ENCODE results near the gene RPUSD1.
"Not testable (repeated sequence)": the region's sequence is repeated elsewhere in the genome, so short reads cannot be mapped to it uniquely, and the experiment has no call there.

Gene RPUSD1, protein sequence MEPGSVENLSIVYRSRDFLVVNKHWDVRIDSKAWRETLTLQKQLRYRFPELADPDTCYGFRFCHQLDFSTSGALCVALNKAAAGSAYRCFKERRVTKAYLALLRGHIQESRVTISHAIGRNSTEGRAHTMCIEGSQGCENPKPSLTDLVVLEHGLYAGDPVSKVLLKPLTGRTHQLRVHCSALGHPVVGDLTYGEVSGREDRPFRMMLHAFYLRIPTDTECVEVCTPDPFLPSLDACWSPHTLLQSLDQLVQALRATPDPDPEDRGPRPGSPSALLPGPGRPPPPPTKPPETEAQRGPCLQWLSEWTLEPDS

DNA sequence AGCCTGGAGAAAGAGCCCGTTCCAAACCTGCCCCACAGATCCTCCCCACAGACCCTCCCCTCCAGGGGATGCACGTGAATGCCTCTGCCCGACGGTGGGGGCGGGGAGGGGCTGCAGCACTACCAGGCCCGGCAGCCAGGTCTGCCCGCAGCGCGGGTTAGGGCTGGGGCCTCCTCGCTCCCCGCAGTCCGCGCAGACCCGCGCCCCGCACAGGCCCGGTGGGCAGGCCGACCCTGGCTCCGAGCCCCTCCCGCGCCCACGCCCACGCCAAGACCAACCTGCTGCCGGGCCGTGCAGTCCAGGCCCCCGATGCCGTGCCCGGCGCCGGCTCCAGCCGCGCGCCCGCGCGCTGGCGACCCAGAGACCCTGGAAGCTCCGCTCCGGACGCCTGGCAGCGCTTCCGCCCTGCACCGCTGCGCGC, at the start of gene RPUSD1:
Gene RPUSD1 (minus strand): TSS at position 404 of the 421 bp plus-strand sequence. CDS start 644 bp downstream, outside the sequence.
- DNase-seq = no peak

DNA sequence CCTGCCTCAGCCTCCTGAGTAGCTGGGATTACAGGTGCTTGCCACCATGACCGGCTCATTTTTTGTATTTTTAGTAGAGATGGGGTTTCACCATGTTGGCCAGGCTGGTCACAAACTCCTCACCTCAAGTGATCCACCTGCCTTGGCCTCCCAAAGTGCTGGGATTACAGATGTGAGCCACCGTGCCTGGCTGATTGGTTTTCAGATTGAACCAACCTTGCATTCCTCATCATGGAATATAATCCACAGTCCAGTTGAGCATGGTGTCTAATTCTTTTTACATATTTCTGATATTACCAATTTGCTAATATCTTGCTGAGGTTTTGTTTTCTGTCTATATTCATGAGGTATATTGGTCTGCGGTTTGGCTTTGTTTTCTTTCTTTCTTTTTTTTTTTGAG, 48.6 kb upstream of the RPUSD1 start:
- DNase-seq = not testable (repeated sequence)

DNA sequence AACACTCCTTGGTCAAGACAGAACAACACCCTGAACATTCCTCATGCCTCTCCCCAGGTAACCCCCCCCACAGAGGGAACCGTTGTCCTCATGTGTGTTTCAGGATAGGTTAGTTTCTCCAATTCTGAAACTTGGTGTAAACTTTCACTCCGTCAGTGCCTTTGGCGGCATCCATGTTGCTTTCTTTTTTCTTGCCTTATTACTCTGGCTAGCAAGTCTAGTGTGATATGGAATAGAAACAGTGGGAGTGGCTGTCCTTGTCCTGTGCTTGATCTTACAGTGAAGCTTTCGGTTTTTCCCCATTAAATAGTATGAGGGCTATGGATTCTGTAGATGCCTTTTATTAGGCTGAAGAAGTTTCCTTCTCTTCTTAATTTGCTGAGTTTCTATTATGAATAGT, 48.0 kb upstream of the RPUSD1 start:
- no peak for DNase-seq

DNA sequence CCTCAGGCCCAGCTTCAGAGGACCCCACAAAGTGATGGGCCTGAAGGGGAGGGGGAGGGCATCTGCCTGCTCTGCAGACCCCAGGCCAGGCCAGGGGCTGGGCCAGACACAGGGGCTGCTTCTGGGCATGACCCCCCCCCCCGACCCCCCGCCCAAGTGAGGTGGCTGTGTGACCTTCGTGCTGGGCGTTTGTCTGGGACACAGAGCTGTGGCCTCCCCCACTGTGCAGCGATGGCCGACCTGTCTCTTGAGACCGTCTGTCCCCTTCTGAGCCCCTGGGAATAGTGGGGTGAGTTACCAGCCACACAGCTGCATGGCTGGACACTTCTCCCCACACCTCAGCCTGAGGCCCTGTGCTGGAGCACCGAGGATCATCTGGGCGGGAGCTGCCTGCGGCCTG, 47.2 kb upstream of the RPUSD1 start:
- DNase-seq = no peak

DNA sequence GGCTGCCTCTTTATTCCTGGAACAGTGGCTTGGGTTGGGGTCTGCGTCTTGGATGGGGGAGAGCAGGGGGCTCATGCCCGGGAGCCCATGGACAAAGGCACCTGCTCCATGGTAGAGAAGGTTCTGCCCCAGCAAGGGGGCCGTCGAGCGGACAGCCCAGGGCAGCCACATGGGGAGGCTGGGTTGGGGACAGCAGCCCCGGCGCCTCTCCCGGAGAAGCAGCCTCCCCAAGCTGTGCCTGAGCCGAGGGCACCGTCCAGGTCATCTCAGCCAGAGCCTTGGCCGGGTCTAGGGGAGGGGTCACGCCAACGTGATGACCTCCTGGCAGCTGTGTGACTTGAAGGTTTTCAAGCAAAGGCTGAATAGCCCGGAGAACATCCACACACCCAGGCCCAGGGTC, 45.2 kb upstream of the RPUSD1 start:
- DNase-seq = no peak

DNA sequence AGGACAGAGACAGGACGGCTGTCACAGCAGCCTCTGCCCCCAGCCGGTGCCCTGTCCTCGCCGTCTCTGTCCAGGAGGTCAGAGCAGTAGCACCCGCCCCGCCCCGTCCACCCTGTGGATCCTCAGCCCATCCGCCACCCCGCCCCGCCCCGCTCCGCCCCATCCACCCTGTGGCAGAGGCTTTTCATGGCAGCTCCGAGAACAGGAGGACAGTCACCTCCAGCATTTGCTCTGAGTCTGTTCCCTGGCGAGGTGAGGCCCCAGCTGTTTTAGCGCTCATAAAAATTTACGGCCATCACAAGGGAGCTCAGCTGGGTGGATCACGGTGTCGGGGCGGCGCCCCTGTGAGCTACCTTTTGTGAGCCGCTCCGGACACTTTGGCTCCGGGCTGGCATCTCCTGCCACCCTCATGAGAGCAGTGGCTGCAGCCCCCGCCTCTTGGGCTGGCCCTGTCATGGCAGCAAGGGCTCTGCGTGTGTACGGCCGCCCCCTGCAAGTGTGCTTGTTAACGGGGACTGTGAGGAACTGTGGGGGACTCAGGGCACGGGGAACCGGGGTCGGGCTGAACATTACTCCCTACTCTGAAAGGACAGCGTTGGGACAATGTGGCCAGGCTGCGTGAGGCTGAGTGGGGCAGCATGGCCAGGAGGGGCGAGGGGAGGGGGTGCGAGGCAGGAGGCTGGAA, 44.6 kb upstream of the RPUSD1 start:
- DNase-seq = no peak

DNA sequence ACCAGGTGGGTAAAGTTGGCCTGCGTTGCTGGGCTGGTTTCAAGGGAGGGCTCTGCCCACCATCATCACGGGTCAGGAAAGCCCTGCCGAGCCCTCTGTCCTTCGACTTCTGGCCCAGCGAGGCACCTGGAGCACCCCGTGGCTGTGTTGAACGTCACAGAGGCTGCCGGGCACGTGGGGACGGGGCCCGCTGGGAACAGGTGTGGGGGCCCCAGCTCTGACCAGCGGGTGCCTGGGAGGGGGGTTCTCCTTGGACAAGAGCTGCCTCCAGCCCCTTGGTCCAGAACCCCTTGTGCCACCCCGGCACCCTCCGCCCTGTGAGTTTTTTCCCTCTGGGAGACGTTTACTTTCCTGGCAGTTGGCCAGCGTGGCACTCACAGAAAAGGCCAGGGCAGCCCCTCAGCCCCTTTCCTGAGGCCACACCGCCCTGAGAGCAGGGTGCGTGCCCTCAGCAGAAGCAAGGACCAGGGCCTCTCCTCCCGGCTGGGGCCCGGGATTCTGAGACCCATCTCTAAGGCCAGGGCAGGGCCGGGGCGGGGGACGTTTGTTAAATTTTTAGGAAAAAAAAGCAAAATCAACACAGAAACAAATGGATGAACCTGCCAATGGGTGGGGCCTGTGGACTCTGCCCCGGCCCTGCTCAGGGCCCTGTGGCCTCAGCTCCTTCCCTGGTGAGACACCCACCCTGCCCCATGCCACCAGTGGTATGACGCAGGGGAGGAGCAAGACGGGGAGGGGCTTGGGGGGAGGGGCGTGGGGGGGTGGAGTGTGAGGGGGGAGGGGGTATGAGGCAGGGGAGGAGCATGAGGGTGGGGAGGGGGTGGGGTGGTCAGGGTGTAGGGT, 43.6 kb upstream of the RPUSD1 start:
- DNase-seq = no peak

DNA sequence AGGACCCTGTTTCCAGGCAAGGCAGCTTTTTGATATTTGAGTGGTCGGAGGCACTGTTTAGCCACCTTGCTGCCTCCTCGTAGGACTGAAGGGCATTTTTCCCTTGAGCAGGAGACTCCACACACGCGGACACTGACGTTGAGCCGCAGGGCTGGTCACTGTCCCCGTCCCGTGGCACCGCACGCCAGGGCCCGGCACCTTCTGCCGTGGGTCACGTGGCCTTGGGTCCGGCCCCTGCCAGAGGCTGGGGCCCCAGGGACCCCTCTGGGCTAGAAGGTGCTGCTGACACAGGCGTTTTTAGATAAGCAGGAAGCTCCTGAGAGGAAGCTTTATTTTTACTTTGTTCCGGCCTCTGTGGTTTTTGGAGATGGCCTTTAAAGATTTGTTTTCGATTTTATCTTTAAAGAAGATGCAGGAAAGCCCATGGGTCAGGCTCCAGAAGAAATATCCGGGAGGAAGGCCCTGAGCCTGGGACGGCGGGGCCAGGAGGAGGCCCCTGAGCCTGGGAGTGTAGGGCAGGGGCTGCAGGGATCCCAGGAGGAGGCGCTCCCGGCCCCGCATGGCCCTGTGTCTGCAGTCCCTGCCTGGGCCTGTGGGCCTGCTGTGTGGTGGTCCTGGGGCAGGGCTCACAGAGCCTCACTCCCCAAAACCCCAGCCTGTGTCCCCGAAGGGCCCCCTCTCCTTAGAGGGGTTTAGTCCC, 42.8 kb upstream of the RPUSD1 start:
- no peak for DNase-seq

DNA sequence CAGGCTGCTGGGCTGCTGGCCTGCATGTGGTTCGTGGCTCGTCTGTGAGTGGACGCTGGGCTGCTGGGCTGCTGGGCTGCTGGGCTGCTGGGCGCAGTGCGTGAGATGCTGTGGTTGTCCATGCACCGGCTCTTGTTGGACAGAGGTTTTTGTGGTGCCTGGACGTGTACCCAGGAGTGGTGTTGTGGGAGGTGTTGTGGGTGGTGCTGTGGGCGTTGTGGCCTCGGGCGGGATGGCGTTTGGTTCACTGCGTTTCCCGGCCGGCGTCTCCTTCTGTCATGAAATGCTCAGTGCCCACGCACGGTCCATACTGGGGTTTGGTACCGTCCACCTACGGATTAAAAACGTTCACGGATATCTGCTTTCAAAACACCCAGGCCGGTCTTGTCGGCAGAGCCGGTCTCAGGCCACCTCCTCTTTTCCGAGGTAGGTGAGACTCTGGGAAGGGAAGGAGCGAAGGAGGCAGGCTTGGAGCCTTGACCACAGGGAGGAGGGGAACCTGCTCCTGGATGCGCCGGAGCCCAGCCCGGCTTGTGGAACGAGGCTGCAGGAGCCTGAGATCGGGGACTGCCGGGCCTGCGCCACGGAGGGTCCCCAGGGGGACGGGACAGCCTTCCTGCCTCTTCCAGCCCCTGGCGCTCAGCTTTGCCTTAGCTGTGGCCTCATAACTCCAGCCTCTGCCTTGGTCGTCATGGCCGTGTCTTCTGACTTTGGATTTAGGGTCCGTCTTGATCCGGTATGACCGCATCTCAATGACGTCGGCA, 42.1 kb upstream of the RPUSD1 start:
- no peak for DNase-seq

DNA sequence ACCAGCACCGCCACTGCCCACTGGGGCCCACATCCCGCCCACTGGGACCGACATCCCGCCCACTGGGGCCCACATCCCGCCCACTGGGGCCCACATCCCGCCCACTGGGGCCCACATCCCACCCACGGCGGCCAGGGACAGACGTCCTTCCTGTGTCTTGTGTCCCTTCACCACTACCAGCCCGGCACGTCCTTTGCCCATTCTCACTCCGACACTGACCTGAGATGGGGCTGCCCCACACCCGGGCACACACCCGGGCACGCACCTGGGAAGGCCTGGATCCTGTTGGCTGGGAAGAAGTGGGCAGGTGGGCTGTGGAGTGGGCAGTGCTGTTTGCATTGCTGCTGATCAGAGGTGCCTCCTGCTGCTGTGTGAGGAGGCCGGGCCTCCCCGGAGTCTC, 40.7 kb upstream of the RPUSD1 start:
- no peak for DNase-seq

DNA sequence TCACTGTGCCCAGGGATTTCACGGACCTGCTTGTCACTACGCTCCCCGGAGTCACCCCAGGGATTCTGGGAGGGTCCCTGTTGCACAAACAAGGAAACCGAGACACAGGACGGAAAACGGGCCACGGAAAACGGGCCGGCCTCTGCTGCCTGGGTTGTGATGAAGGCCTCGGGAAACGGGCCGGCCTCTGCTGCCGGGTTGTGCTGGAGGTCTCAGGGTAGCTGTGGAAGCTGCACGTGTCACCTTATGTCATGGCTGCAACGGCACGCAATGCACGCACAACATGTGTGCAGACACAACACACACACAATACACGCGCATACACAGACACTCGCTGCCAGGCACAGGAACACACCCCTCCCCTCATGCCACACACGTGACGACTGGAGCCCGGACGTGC, 39.3 kb upstream of the RPUSD1 start:
- no peak for DNase-seq

DNA sequence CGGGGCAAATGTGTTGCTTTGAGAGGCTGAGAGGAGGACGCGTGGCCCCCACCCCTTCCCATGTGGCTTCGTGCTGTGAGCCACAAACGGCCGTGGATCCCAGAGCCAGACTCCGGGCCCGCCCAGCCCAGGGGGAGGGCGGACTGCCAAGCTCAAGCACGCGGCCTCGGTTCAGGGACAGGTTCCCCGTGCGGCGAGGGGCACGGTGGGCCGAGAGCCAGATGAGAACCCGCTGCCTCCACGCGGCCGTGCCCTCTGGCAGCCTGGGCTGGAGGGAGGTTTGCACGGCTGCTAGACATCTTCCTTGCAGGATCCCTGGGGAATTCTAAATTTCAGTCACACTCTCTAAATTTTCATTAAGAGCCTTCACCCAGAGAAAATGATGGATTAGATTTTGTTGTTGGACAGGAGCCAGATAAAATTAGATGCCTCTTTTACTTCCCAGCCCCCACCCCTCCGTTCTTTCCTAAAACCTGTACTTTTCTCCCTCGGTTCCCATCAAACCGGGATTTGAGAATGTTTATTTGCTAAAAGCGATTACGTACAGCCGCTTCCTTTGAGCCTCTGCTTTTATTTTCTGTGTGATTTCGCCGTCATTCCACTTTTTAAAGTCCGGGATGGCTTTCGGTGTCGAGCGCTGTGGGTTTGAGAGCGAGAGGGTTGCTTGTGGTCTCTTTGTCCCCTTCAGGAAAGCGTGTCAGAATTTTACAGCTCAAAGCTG, 37.3 kb upstream of the RPUSD1 start:
- no peak for DNase-seq

DNA sequence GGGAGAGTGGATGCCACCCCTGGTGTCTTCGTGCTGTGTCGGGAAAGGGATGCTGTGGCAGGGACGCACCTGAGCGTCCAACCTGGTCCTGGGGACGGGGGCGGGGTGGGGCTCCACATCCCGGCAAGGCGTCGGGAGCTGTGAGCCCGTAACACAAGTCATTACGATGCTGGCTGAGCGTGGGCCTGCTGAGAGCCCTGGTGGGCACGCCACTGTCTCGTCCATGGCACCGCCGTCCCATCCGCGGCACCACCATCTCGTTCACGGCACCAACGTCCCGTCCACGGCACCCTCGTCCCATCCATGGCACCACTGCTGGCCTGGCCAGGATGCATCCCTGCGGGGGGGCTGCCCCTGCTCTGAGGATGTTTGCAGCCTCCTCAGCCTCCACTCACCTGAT, 36.4 kb upstream of the RPUSD1 start:
- DNase-seq = no peak

DNA sequence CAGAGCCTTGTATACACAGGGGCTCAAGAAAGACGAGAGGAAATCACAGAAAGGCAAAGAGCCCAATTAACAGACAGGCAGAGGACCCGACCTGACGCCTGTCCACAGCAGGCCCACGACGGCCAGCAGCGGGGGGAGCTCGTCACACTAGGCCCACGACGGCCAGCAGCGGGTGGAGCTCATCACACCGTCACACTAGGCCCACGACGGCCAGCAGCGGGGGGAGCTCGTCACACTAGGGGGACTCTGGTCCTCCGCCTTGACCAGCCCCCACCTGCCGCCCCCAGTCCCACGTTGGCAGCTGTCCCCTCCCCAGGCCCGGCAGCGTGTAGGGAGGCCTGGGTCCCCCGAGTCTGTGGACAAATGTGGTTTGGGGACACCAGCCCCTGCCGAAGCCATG, 36.0 kb upstream of the RPUSD1 start:
- DNase-seq = no peak

DNA sequence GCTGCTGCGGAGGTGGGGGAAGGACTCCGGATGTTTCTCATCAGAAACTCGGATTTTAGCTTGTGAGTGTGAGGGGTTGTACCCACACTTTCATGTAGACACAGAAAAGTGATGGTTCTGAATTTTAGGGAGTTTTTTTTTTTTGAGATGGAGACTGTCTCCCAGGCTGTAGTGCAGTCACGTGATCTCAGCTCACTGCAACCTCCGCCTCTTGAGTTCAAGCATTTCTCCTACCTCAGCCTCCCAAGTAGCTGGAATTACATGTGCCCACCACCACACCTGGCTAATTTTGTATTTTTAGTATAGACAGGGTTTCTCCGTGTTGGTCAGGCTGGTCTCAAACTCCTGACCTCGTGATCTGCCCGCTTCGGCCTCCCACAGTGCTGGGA, 34.7 kb upstream of the RPUSD1 start:
- no peak for DNase-seq

DNA sequence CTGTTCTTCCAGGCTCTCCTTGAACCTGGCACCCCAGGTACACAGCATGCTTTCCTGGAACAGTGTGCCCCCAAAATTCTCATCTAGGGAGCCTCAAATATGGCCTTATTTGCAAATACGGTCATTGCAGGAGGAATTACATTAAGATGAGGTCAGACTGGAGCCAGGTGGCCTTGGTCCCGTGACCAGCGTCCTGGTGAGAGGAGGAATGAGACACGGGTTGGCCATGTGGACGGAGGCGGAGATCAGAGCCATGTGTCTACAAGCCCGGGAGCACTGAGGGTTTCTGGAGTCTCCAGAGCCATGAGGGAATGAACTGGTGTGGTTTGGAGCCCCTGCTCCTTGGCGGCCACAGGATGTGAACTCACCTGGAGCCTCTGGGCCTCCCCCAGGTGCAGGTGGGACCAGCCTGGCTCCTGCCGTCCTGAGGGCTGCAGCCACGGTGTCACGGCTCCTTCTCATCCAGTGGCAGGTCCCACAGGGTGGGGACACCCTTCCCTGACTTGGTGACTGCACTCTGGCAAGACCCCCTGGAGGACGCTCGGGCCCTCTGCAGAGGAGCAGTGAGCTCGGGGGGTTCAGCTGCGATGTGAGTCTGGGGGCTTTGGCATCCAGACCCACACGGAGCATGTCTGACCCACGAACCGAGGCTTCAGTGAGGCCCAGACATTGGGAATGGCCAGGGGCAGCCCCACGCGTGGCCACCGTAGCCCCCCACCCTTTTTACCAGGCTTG, 34.2 kb upstream of the RPUSD1 start:
- DNase-seq = no peak

DNA sequence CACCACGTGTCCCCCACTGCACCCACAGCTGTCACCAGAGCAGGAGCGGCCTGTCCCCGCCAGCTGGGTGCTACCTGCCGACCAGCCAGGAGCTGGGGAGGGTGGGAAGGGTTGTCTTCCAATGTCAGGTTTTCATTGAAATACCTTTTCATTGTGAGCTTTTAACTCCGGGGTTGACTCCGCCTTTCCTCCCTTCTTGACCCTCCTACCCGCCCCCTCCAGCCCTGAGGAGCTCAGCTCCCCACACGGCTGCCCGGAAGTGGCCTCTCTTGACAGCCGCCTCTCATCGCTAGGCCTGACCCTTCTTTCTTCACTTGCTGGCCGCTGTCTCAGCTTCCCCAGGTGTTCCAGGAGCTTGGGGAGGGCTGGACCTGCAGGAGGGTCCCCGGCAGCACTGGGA, 33.6 kb upstream of the RPUSD1 start:
- DNase-seq = no peak

DNA sequence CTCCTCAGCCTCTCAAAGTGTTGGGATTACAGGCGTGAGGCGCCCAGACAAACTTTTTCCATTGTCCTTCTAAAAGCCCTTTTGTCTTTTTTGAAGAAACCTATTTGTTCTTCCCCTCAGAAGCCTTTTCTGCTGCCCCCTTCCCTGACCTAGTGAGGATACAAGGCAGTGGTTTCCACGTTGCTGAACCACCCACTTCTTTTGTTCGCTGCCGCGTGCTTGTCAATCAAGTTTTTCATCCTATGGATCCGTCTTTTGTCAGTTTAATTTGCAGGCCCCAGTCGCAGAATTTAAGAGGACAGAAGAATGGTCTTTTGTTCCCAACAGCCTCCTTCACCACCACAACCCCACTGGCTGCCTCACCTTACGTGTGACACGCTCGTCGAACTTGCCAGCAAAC, 32.6 kb upstream of the RPUSD1 start:
- DNase-seq = no peak

DNA sequence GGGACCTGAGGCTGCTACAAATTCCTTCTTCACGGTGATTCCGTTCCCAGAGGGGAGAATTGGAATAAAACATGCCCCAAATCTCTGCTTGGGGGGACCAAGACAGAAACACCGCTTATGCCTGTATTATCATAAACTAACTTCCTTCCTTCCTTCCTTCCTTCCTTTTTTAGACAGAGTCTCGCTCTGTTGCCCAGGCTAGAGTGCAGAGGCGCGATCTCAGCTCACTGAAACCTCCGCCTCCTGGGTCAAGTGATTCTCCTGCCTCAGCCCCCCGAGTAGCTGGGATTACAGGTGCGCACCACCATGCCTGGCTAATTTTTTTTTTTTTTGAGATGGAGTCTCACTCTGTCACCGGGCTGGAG, 31.8 kb upstream of the RPUSD1 start:
- not testable (repeated sequence) for DNase-seq

DNA sequence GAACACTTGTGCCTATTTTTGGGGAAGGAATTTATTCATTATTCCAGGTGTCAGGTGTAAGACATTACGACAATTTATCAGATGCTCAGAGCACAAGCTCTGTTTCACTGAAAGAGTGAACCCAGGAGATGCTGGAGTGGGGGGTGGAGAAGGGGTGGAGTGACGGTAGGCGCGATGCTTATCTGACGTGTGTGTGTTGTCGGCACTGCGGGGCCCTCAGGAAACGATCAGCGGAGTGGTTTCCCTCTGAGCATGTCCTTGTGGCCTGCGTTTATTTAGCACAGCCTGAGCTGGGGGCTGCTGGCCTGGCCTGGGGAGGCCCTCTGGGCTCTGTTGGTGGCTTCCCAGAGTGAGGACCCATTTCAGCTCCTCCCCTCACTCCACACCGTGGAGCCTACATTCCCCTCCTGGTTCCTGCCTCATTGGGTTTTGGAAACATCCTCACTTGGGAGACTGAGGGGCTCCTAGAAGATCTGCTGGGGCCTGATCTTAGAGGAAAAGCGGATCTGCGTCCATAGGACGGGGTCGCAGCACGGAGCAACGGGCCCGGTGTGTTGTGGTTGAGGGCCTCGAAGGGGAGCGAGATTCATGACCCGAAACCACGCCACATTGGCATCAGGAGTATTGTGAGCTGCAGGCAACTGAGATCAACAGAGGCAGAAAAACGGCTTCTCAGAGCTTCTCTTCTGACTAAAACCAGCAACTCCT, 31.3 kb upstream of the RPUSD1 start:
- no peak for DNase-seq
